Panc1 (cell line): ENCODE data around the gene NRSN1. TPM values are rescaled to one million over a fixed set of nuclear protein-coding genes. Genes with fewer than 3 reads are reported as not detected.

Source experiments
- ATAC-seq: fragments of 200-7000 bp; cut with Tn5 transposase; 2 replicates; pipeline ENCODE4 v1.9.1; 2020; ENCODE audit warnings: mild to moderate bottlenecking, moderate library complexity
- BruUV-seq: library from RNA; stranded (reverse); fragments of 400-500 nt; replicated peaks from 2 replicates; lab custom pipeline; 2021; lab: Mats Ljungman, UMichigan
- CTCF ChIA-PET: fragments of 300-600 bp; sonication (Branson Sonifier 250); formaldehyde crosslinking; loops from one replicate; lab custom pipeline; 2022; ENCODE audit warnings: antibody characterized with exemption; lab: Charles Lee
- POLR2A ChIA-PET: fragments of 300-600 bp; sonication (Branson Sonifier 250); formaldehyde crosslinking; loops from one replicate; lab custom pipeline; 2022; ENCODE audit warnings: antibody characterized with exemption; lab: Charles Lee
- DNase-seq: peaks from one replicate; pipeline ENCODE4 v3.0.0-alpha.2; 2010; ENCODE audit warnings: low read depth, low spot score
- H3K27ac ChIP-seq: 2 replicates; pipeline ENCODE4 v1.5.1; 2011; ENCODE audit warnings: mild to moderate bottlenecking, low read length, inconsistent platforms
- H3K27me3 ChIP-seq: fragments of 200-500 bp; sonication (Bioruptor generic); 2 replicates; pipeline ENCODE4 v1.6.0; 2014; ENCODE audit warnings: low read length, inconsistent platforms; ENCODE audit not compliant: control insufficient read depth, insufficient read depth
- H3K36me3 ChIP-seq: fragments of 200-500 bp; sonication (Bioruptor generic); 2 replicates; pipeline ENCODE4 v1.5.1; 2014; ENCODE audit warnings: inconsistent platforms, mild to moderate bottlenecking, low read length, moderate library complexity; ENCODE audit not compliant: control insufficient read depth, insufficient read depth
- H3K4me1 ChIP-seq: 2 replicates; pipeline ENCODE4 v1.5.1; 2011; ENCODE audit warnings: inconsistent platforms, mild to moderate bottlenecking, low read length, moderate library complexity; ENCODE audit not compliant: control insufficient read depth, insufficient read depth
- H3K4me3 ChIP-seq, 2 experiments: 2 replicates each; pipeline ENCODE4 v1.5.1; 2011 to 2012; ENCODE audit warnings: low read depth in 2 of 2, low read length in 2 of 2, mild to moderate bottlenecking in 2 of 2, inconsistent platforms in 1 of 2, moderate library complexity in 1 of 2
- H3K9me3 ChIP-seq: fragments of 200-500 bp; sonication (Bioruptor generic); 2 replicates; pipeline ENCODE4 v1.5.1; 2014; ENCODE audit warnings: low read depth, mild to moderate bottlenecking, inconsistent platforms, low read length, moderate library complexity; ENCODE audit not compliant: control insufficient read depth, insufficient read depth
- POLR2AphosphoS5 ChIP-seq: IDR thresholded peaks from 2 replicates; pipeline ENCODE4 v1.6.1; 2012; ENCODE audit warnings: mild to moderate bottlenecking, low read depth, low read length, moderate library complexity
- SIN3A ChIP-seq: IDR thresholded peaks from 2 replicates; pipeline ENCODE4 v1.6.1; 2012; ENCODE audit warnings: low read depth, mild to moderate bottlenecking, low read length, moderate library complexity, borderline replicate concordance; ENCODE audit not compliant: insufficient read depth
- TCF7L2 ChIP-seq: IDR thresholded peaks from 2 replicates; pipeline ENCODE4 v1.6.1; 2011; ENCODE audit warnings: mild to moderate bottlenecking, low read depth, low read length, inconsistent platforms
- in situ Hi-C: cut with HindIII; loops from 2 replicates; pipeline ENCODE4 v1.10.0; 2016; ENCODE audit warnings: low sequenced_read_pairs, low pct_unique_long_range_greater_than_20kb
- intact Hi-C: fragments of 100-400 bp; cut with micrococcal nuclease; formaldehyde crosslinking; loops from one replicate; pipeline ENCODE4 v1.10.0; 2022; ENCODE audit not compliant: unreplicated experiment
- total RNA-seq: library from RNA; stranded (reverse); gene quantifications from one replicate; pipeline ENCODE4 v1.2.1, GENCODE V29; 2021; ENCODE audit not compliant: unreplicated experiment
- TF ChIP-seq, protein P1 (sequence below), 2 experiments: IDR thresholded peaks; 2 replicates each; pipeline ENCODE4 v1.6.1; 2011 to 2012; ENCODE audit warnings: low read depth in 2 of 2, control low read depth in 1 of 2, low read length in 1 of 2, mild to moderate bottlenecking in 1 of 2, moderate library complexity in 1 of 2; ENCODE audit not compliant: insufficient read depth in 1 of 2
- TF ChIP-seq, protein P2 (sequence below): fragments of 450-650 bp; IDR thresholded peaks from 2 replicates; pipeline ENCODE4 v1.5.1; 2017; ENCODE audit warnings: mild to moderate bottlenecking

NRSN1 gene
- total RNA-seq, 1 experiment from 2014 or later, result not detected

DNA sequence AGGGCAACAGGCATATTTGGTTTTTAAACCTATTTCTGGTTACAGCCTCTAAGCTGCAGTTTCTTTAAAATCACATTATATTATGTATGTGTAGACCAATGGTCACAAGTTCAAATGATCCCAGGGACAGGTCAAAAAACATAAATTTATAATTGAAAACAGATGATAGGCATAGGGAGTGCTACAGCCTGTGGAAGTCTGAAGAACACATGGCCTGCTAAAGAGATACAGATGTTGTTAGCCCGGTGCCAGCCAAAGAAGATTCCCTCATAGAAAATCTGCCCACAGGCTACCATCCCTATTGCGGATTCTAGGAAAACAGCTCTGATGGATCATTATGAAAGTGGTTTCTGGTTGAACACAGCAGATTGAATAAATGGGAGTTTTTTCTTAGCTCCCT, 65.3 kb downstream of the NRSN1 start:
- intact Hi-C loops (no loop called here), in situ Hi-C loops (no loop called here)
- ATAC-seq (no peak), DNase-seq (no peak)
- no peaks in the 10 kb centered on the region; the same call in 1 of the 2 replicates for H3K27me3 ChIP-seq
- no peaks in the 10 kb centered on the region for H3K9me3 ChIP-seq
- H3K4me1 ChIP-seq, result no peaks in the 10 kb centered on the region
- TF ChIP-seq, protein P1, sequence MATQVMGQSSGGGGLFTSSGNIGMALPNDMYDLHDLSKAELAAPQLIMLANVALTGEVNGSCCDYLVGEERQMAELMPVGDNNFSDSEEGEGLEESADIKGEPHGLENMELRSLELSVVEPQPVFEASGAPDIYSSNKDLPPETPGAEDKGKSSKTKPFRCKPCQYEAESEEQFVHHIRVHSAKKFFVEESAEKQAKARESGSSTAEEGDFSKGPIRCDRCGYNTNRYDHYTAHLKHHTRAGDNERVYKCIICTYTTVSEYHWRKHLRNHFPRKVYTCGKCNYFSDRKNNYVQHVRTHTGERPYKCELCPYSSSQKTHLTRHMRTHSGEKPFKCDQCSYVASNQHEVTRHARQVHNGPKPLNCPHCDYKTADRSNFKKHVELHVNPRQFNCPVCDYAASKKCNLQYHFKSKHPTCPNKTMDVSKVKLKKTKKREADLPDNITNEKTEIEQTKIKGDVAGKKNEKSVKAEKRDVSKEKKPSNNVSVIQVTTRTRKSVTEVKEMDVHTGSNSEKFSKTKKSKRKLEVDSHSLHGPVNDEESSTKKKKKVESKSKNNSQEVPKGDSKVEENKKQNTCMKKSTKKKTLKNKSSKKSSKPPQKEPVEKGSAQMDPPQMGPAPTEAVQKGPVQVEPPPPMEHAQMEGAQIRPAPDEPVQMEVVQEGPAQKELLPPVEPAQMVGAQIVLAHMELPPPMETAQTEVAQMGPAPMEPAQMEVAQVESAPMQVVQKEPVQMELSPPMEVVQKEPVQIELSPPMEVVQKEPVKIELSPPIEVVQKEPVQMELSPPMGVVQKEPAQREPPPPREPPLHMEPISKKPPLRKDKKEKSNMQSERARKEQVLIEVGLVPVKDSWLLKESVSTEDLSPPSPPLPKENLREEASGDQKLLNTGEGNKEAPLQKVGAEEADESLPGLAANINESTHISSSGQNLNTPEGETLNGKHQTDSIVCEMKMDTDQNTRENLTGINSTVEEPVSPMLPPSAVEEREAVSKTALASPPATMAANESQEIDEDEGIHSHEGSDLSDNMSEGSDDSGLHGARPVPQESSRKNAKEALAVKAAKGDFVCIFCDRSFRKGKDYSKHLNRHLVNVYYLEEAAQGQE (IDR thresholded peaks at IDR 0.05; ENCODE audit: insufficient read depth in 1 of 2, low read depth in 2 of 2, low read length in 1 of 2), result no peak
- TF ChIP-seq SIN3A (no peak), TCF7L2 (no peak), POLR2AphosphoS5 (no peak)
- TF ChIP-seq, protein P2, sequence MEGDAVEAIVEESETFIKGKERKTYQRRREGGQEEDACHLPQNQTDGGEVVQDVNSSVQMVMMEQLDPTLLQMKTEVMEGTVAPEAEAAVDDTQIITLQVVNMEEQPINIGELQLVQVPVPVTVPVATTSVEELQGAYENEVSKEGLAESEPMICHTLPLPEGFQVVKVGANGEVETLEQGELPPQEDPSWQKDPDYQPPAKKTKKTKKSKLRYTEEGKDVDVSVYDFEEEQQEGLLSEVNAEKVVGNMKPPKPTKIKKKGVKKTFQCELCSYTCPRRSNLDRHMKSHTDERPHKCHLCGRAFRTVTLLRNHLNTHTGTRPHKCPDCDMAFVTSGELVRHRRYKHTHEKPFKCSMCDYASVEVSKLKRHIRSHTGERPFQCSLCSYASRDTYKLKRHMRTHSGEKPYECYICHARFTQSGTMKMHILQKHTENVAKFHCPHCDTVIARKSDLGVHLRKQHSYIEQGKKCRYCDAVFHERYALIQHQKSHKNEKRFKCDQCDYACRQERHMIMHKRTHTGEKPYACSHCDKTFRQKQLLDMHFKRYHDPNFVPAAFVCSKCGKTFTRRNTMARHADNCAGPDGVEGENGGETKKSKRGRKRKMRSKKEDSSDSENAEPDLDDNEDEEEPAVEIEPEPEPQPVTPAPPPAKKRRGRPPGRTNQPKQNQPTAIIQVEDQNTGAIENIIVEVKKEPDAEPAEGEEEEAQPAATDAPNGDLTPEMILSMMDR, result no peak
- BruUV-seq, result no TSS peak
- ChIA-PET POLR2A (no interaction called here), CTCF (no interaction called here)
- H3K4me3 ChIP-seq, result no peak overlapping the region
- H3K27ac ChIP-seq, result no peak overlapping the region
- H3K36me3 ChIP-seq, result no peaks in the 10 kb centered on the region

DNA sequence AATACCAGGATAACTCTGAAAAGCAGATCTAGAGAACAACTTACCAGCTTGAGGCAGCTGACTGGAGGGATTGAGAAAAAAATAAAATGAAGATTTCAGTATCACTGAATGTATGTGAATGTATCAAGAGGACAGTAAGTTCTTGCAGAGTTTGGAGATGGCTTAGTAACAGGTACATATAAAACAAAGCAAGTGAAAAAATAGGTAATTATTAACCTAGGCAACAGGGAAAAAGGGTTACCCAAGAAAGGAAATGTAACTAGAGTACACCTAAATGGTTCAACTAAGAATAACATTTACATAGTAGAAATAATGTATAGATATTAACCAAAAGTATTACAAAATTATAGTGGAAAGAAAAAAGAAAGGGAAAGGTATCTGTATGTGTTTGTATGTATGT, 67.3 kb downstream of the NRSN1 start:
- no TSS peak for BruUV-seq
- no peak overlapping the region for H3K4me3 ChIP-seq
- H3K4me1 ChIP-seq, result no peaks in the 10 kb centered on the region
- intact Hi-C loops, result no loop called here
- no peak overlapping the region for H3K27ac ChIP-seq
- ChIA-PET POLR2A (no interaction called here), CTCF (no interaction called here)
- H3K27me3 ChIP-seq, result no peaks in the 10 kb centered on the region; the same call in 1 of the 2 replicates
- no peak for ATAC-seq
- no peak for DNase-seq
- no peaks in the 10 kb centered on the region for H3K9me3 ChIP-seq
- TF ChIP-seq, protein P1 (IDR thresholded peaks at IDR 0.05; ENCODE audit: insufficient read depth in 1 of 2, low read depth in 2 of 2, low read length in 1 of 2), result no peak
- TF ChIP-seq SIN3A, result no peak
- TF ChIP-seq, protein P2, result no peak
- TF ChIP-seq TCF7L2, result no peak
- no peak for TF ChIP-seq POLR2AphosphoS5
- no peaks in the 10 kb centered on the region for H3K36me3 ChIP-seq
- in situ Hi-C loops, result no loop called here
